Measurements from ENCODE around the gene AGBL4.

GRCh38 chr1:48617252-48617651, 1406.5 kb downstream of the AGBL4 start:
- peak; percentile 48 for TF ChIP-seq CEBPB (IDR thresholded peaks at IDR 0.05; ENCODE audit: low read depth, low read length)
- TF ChIP-seq CTCF (conservative IDR thresholded peaks at IDR 0.05; ENCODE audit: low read depth, low read length) = no peak
- no peak for TF ChIP-seq RAD21 (IDR thresholded peaks at IDR 0.05; ENCODE audit: low read length)
- no peak for TF ChIP-seq MAZ (IDR thresholded peaks at IDR 0.05; ENCODE audit: borderline replicate concordance, low read depth, low read length)
- no peak for TF ChIP-seq MAFK (IDR thresholded peaks at IDR 0.05; ENCODE audit: low read depth, low read length)
- TF ChIP-seq, protein P1, sequence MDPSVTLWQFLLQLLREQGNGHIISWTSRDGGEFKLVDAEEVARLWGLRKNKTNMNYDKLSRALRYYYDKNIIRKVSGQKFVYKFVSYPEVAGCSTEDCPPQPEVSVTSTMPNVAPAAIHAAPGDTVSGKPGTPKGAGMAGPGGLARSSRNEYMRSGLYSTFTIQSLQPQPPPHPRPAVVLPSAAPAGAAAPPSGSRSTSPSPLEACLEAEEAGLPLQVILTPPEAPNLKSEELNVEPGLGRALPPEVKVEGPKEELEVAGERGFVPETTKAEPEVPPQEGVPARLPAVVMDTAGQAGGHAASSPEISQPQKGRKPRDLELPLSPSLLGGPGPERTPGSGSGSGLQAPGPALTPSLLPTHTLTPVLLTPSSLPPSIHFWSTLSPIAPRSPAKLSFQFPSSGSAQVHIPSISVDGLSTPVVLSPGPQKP (IDR thresholded peaks at IDR 0.05; ENCODE audit: borderline replicate concordance, low read depth, low read length) = no peak
- no peak for TF ChIP-seq FOS (IDR thresholded peaks at IDR 0.05; ENCODE audit: low read depth, low read length)
- TF ChIP-seq POLR2A (IDR thresholded peaks at IDR 0.05; ENCODE audit: low read depth, low read length) = no peak
- TF ChIP-seq RFX5 (IDR thresholded peaks at IDR 0.05; ENCODE audit: low read depth, low read length) = no peak
